ENCODE results near the gene SNRPA1.

SNRPA1 gene

DNA sequence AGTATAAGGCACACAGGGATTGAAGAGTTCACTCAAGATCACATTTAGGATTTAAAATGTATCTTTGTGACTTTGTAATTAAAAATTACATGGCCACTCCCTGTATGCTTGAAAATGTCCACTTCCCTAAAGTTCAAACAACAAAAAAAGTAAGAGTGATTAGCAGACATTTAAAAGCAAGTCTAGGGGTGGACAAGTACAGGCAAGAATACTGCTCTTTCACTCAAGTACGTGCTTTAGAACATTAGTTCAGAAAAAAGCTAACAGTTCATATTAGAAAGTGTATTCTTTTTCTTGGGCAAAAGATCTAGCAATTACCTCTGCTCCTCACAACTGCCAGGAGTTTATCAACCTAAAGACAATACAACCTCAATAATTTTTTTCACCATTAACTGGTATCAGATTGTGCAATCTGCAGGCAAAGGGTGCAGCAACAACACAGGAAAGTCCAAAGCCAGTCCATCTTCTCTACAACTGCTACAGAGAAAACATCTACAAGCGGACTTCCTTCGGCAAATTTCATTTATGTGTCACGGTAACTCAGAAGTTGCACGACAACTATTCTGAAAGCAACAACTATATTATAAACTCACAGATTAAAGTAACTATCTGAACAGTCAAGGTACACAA is 61.3 kb downstream of the SNRPA1 start:
- no peak for DNase-seq

DNA sequence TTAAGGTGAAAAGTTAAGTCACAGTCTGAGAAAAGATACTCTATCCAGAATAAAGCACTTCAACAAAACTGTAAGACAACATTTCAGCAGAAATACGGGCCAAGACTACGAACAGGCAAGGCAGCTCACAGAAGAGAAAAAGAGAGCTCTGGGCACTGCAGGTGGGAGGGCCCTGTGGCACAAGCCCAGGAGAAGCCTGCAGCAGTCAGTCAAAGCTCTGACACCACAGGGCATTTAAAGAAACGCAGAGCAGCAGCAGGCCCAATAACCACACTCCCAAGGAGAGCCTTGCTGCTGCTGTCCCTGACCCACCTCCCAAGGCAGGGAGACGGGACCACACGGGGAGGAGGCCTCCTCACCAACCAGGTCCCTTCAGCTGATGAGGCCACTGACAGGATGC is 62.4 kb downstream of the SNRPA1 start:
- no peak for DNase-seq
